Left forelimb (tissue), 1 donor: ENCODE data around the gene FAIM2.

ENCODE experiments used
- DNase-seq: peaks from one replicate; pipeline ENCODE4 v3.0.0-alpha.2; 2018; ENCODE audit warnings: low spot score

The FAIM2 gene

DNA sequence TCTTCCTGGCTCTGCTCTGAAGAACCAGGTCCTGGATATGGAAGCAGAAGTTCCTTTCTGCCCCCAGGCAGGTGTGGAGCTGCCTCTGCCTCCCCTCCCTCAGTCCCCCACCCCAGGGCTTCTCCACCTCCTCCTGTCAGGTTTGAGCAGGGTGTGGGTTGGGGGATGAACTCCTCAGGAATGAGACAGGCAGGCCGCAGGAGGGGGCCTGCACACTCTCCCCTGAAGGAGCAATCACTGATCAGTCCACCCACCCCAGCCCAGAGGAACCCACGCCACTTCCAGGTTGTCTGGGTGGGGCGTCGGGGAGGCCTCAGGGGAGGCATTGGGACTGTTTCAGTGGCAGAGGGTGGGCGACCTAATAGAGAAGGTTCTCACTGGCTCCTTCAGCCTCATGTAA, 26.6 kb downstream of the FAIM2 start:
- no peak for DNase-seq

DNA sequence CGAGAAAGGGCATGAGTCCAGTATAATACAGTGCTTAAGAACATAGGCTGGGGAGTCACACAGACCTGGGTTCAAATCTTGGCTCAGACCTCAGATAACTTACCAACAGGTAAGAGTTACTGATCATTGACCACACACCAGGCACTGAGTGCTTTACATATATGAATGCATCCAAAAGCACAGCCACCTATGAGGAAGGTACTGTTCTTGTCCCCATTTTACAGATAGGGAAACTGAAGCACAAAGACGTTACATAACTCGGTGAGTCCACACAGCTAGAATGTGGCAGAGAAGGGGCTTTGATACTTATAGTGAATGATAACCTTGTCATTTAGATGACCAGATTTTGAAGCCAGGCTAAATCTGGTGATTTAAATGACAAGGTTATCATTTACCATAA, 27.6 kb downstream of the FAIM2 start:
- DNase-seq, result peak; percentile 6

DNA sequence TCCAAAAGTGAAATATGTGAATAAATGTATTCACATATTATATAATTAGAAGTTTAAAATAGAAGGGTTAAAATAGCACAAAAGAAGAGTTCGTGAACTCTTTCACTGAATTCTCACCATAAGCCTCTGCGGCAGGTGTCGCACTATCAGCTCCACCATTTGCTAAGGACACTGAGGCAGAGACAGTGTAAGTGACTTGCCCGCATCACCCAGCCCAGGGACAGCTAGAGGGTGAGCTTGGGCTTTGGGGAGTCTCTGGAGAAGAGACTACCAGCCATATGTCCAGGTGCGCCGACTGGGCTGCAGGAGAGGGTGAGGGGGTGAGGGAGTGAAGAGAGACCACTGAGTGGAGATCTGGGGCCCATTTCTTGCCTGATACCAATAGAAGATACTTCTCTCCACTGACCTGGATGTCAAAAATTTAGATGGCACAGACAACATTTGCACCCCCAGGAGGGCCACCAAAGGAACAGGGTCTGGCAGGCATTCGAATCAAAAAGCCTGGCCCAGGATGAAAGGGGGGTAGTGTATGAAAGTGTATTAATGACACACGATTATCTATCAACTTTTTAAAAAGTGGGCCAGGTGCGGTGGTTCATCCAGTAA, 28.5 kb downstream of the FAIM2 start:
- DNase-seq, result peak; percentile 40

DNA sequence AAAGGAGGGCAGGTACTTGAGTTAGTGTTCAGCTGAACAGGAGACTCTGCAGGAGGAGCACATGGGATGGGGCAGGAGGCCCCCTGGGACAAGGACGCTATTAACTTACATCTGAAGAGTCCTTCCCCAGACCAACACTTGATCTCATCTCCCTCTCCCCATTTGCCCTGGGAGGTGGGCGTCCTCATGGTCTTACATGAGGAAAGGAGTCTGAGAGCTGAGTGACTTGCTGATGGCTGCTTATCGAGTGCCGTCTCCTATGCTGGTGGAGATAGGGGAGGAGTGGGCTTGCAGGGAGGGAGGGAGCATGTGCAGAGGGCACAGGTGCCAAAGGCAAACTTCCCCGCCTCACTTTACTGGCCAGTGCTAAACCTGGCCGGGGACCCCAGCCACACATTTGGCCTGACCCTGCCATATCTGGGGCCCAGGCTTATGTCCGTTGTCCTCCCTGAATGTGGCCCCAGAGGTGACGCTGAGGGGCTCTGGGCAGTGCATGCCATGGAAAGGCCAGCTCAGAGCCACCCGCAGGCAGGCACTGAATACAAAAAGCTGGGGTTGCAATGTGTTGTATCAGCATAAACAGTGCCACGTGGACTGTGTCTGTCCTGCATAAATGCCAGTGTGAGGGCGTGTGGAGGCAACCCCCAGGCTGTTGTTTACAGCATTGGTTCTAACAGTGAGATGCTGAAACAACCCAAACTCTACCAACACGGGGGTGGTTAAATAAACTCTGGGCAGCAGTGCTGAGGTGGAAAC, 29.4 kb downstream of the FAIM2 start:
- DNase-seq, result no peak

DNA sequence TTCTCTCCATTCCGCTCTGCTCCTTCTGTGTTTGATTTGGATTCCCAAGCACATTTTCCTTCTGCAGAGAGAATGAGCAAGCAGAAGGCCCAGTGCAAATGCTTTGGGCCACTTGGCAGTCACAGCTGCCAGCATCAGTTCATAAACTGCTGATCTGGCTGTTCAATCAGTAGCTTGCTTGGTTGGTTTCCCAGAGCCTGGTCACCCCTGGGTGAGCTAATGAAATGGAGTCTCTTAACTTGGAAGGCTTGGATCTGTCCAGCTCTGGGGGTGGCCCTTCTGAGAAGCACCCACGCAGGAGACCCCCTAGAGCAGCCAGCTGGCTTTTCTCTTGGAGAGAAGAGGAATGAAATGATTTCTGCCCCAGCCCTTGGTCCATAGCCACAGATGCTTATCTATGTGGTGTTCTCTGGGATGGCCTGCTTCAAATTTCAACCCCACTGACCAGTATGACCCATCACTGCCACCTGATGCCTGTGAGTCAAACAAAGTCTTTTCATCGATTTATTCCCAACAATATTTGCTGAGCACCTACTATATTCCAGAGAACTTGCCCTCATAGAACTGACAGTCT, 30.3 kb downstream of the FAIM2 start:
- DNase-seq, result no peak

DNA sequence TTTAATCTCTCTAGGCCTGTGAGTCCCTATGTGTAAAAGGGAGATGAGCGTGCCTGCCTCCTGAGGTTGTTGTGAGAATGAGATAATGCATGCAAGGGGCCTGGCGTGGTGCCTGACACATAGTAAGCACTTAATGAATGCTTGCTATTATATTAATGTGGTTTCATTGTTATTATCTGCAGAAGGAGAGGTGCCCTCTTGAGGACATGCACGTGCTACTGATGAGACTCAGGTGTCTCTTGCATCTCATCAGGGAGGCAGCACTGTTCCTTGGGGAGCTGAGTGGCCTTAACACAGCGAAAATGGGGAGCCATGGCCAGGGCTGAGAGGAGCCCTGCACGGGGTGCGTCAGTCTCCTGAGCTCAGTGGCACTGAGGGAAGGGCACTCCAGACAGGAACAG, 30.9 kb downstream of the FAIM2 start:
- no peak for DNase-seq

DNA sequence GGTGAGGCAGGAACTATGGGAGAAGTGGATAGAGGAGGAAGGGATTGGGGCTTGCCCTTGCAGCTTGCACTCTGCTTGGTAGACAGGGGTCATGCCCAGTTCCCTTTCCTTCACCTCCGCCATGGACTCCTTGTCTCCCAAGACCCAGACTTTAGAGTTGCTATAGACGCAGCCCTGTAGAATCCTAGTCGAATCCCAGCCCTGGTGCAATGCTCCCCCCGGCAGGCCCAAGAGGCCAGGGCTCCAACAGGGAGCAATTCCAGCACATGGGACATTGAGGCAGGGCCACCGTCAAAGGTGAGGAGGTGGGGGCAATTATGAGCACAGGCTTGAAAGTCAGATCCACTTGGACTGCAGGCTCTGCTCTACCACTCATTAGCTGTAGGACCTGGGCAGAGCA, 31.3 kb downstream of the FAIM2 start:
- peak; percentile 42 for DNase-seq

DNA sequence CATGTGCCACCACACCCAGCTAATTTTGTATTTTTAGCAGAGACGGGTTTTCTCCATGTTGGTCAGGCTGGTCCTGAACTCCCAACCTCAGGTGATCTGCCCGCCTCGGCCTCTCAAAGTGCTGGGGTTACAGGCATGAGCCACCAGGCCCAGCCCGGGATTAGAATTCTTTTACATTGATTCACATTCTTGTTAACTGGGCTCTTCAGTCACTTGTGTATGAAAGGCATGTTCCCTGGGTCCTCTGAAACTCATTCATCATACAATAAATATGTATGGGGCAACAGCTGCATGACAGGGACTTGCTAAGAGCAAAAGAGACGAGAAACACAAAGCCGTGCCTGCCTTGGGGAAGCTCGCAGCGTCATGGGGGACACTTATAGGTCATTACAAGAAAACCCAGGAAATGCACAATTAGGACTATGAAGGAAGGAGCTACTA, 31.9 kb downstream of the FAIM2 start:
- peak; percentile 62 for DNase-seq

DNA sequence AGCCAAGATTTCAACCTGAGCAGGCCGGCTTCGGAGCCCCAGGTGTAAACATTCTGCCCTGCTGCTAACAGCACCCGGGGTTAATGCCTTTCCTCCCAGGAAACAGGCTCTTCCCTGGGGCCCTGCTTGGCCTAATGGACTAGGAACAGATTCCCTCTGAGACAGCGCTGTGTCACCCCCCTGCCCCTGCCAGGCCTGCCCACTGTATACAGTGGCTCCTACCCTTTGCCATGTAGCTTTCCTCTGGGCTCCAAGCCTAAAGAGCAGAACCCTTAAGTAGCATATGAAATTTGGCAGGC, 32.5 kb downstream of the FAIM2 start:
- DNase-seq, result no peak

DNA sequence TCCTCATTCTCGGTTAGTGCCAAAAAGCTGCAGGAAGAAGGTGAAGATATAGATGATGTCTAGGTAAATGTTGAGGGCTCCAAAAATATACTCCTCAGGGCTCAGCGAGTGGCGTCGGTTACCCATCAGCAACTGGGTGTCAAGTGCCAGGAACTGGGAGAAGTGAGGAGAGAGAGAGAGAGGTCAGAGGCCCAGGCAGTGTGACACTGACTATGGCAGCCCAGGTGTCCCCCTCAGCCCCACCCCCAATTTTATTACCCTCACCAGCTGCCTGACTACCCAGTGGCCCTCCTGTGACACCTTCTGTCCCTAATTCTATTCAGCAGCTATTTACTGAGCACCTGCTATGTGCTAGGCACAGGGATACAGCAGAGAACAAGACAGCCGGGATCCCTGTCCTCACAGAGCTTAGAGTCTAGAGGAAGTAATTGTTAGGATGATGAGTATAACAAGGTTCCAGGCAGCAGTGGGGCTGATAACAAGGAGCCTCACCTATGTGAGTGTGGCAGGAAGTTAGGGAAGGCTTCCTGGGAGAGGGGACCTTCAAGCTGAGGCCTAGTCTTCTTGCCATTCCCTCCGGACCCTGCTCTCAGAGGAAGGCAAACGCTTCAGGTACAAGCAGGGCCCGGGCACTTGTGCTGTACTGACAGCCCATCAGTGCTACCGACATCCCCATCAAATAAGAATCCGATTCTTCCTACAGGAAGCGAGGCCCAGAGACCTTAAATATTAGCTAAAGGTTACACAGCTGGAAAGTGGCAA, 33.0 kb downstream of the FAIM2 start:
- DNase-seq, result peak; percentile 49

DNA sequence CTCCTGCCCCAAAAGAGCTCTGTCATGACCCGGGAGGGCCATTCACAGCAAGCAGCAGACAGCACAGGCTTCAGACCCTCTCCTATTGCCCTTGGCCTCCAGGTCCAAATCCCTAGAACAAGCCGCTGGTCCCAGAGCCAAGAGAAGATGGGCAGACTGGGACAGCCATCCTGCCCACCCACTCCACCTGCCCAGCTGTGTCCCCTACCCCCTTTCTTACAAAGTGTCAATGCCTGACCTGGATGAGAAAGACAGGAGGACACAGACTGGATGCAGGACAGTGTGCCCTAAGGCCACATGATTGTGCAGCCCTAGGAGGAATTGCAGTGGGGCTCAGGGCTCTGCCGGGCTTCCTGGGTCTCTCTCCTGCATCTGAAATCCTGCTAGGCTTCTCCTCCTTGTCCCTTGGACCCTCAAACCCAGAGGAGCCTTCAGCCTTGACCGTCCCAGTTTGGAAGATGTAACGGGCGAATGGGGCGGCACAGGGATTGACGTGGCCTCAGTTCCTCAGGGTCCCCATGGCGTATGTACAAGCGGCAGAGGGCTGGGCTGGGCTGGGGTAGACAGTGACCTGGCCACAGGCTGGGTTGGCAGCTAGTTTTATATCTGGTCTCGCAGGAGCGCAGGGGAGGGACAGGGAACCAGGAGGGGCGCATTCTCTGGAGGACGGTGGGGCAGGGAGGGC, 33.7 kb downstream of the FAIM2 start:
- DNase-seq, result no peak

DNA sequence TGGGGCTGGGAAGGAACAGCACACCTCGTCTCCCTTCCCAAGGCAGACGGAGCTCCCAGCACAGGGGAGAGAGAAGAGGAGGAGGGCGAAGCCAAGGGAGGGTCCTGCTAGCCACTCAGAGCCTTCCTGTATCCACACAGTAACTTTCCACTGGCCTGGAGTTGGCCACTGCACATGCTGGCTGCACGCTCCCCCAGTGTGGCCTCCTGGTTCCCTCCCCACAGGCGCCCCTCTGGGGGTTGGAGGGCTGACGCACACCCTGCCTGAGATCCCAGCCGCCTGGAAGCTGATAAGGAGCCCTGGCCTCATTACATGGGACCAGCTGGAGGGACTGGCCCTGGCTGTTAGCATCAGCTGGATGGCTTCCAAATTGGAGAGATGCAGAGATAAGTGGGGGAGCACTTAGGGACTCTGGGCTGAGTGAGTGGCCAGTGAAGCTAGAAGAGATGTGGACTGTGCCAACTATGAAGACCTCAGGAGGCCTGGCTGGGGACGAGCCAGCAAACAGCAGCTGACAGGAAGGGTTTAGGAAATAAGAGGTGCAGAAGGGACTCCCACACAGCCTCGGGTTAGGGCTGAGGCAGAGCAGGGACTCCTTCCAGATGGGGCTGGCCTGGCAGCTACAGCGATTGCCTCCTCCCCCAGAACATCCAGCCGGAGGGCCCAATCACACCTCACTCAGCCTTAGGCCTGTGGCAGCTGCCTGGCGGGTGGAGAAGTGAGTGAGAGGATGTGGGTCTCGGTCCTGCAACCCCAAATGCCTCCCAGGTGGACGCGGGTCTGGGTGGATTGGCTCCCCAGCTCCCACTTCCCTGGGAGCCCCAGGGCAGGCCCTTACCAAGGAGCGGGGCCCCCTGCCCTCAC, 34.5 kb downstream of the FAIM2 start:
- DNase-seq, result peak; percentile 87

DNA sequence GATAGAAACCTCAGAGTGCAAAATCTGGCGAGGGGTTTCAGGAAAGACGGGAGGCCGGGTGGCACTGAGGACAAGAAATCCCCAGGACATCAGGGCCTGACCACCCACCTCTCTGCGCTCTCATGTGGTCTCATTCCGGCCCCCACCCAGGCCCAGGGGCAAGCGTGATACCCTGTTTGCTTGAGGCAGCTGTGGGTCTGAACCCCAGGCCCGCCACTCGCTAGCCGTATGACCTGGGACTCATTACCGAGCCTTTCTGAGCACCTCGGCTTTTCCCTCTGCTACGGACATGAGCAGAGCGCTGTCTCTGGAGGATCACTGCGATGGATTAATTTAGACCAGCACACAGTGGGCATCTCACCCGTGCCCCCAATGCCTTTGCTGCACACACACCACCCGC, 35.3 kb downstream of the FAIM2 start:
- DNase-seq, result no peak

DNA sequence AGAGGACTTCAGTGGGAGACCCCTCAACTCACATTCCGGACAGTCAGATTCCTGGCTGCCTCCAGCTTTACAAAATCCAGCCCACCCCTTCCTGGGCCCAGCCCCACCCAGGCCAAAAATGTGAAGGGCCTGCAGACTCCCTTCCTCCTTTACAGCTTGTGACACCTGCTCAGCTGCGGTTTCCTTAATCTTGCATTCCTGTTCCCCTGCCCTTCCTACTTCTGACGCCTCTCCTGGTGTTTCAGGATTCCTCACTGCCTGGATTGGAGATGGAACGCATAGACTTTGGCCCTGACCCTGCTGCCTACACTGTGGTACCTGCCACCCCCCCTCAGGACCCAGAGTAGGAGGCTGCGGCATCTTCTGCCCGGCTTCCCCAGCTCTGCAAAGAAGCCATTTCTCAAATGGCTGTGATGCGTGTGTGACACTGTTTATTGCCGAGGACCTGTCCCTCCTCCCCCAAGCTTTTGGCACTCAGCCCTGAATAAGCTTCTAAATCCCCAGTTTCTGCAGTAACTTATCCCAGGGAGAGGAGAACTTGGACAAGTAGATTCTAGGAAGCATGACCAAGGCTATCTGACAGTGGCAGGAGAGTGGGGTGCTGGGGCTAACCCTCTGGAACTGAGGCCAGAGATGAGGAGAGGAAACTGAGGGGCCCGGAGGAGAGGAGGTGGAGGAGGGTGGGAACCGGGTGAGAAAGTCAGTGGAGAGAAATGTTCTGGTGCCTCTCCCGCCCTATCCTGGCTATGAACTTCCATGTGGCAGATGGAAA, 35.9 kb downstream of the FAIM2 start:
- DNase-seq, result no peak

DNA sequence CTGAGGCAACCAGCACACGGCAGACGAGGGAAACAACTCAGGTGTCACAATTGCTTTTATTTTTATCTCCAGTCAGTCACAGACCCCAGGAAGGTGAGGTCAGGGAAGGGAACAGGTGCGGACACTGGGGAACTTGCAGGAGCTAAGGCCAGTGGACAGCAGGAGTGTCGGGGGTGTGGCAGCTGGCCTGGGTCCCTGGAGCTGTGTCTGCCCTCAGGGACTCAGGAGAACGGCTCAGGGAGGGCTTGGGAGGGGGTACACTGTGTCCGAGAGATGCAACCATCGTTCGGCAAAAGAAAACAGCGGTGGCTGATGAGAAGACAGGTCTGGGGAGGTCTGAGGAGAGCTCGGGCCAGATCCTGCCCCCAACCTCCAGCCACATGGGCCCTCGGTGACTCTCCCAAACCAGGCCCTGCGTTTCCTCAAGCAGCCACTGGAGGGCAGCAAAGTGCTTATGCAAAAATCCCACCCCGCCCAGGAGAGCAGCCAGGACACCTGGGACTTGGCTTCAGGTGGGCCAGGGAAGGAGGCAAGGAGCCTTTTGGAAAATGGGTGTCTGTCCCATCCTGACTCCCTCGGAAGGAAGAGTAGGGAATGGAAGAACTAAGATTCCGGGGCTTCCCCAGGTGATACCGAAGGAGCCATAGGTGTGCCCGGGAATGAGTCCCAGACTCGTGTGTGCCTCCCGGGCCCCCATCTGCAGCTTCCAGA, 36.7 kb downstream of the FAIM2 start:
- DNase-seq, result no peak

DNA sequence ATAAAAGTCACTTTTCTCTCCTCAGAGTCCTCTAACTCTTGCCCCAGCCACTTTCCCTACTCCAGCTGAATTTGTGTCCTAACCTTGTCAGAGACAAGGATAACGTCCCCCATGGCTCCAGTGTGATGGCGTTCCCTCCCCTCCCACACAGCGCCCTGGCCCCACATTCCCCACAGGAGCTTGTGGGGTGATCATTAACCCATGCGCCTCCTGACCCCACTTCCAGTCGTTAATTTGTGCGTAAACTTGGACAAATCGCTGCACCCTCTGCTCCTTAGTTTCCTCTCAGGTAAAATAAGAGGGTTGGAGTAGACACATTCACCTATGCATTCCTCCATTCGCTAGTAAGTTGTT, 37.9 kb downstream of the FAIM2 start:
- DNase-seq, result no peak

DNA sequence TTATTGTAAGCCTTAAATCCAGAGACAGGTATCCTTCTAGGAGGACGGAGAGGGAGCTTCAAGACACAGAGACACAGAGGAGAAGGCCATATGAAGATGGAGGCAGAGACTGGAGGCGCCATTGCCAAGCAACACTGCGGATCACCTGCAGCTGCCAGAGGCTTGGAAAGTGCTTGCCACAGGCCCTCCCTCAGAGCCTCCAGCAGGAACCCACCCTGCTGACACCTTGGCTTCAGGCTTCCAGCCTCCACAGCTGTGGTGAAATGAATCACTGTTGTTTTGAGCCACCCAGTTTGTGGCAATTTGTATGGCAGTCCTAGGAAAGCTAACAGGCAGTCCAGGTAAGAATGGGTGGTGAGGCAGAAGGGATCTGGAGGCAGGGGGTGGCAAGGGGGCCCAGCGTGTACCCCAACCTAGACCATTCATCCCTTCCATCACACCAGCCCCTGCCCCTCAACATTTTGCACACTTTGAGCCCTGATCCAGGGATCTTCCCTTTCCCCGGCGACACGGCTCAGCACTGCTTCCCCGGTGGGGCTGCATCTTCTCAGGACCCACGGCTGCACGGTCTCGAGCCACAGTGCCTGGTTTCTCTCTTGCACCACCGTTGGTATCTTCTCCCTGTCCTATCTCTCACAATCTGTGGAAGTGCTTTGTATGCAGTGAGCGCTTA, 38.5 kb downstream of the FAIM2 start:
- DNase-seq, result no peak

DNA sequence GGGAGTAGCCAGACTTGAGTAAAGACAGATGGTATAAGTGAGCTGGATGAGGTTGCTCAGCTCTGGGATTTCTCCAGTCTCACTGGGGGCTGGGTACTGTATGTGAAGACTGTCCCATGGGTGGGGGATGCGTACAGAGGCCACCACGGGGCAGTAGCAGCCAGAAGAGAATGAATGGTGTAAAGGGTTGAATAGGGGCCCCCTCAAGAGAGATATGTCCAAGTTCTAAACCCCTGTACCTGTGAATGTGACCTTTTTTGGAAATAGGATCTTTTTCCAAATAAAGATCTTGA, 39.0 kb downstream of the FAIM2 start:
- DNase-seq, result no peak

DNA sequence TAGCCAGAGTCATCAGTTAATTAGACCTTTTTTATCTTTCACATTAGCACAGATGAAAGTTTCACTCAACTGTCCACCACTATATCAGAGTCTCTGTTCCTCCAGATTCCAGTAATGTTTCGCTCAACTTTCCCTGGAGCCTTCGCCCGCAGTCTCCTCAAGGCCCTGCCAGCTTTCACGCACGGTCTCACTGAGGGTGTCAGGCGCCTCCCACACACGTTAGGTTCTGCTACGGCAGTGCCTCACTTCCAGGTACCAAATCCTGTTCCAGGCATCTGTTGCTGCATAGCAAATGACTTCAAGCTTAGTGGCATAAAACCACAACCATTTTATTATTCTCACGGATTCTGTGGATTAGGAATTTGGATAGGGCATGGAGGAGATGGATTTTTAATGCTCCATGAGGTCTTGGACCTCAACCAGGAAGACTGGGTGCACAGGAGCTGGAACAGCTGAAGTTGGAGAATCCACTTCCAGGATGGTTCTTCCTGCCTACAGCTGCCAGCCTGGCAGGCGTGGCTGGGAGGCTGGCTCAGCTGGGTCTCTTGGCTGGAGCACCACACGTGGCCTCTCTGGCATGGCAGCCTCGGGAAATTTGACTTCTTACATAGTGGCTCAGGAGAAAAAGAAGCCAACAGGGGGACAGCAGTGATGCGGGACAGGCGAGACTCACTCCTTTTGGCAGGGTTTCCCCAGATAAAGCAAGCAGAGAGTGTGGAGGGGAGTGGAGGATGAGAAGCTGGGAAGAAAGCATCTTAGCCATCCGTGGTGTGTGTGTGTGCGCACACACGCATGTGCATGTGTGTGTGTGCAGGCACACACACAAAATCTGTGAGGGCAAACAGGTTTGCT, 39.5 kb downstream of the FAIM2 start:
- no peak for DNase-seq
